HCT116 (cell line): ENCODE measurements around the gene GOLGA3. TPM values are rescaled to one million over a fixed set of nuclear protein-coding genes. Genes with fewer than 3 reads are reported as not detected.

ENCODE experiments used
- ATAC-seq: fragments of 200-7000 bp; cut with Tn5 transposase; 2 replicates; pipeline ENCODE4 v1.9.1; 2020; ENCODE audit warnings: mild to moderate bottlenecking, moderate library complexity
- Bru-seq: library from RNA; stranded (reverse); fragments of 400-500 nt; gene quantifications from one replicate; lab custom pipeline; 2021; lab: Mats Ljungman, UMichigan
- BruChase-seq, 2 experiments: library from RNA; stranded (reverse); fragments of 400-500 nt; gene quantifications; one replicate each; lab custom pipeline; 2021; lab: Mats Ljungman, UMichigan
- BruUV-seq: library from RNA; stranded (reverse); fragments of 400-500 nt; replicated peaks from 2 replicates; lab custom pipeline; 2021; lab: Mats Ljungman, UMichigan
- CTCF ChIA-PET: fragments of 300-600 bp; sonication (Branson Sonifier 250); formaldehyde crosslinking; loops from one replicate; lab custom pipeline; 2021; ENCODE audit warnings: antibody characterized with exemption; lab: Charles Lee
- POLR2A ChIA-PET: fragments of 300-600, 350-600 bp; sonication (Branson Sonifier 250); formaldehyde crosslinking; loops from one replicate; lab custom pipeline; 2021; ENCODE audit warnings: antibody characterized with exemption; lab: Charles Lee
- RAD21 ChIA-PET, 2 experiments: fragments of 300-600 bp; sonication (Branson Sonifier 250); formaldehyde crosslinking; loops; one replicate each; lab custom pipeline; 2023; ENCODE audit warnings: low total read pairs in 2 of 2; ENCODE audit not compliant: uncharacterized antibody in 2 of 2, unreplicated experiment in 2 of 2, low non-redundant PET in 1 of 2; lab: Charles Lee
- DNase-seq: peaks from one replicate; pipeline ENCODE4 v3.0.0-alpha.2; 2010; ENCODE audit warnings: low read depth, low spot score
- H2AFZ ChIP-seq: fragments of 200-600 bp; shearing (Covaris generic), sonication (generic); 2 replicates; pipeline ENCODE4 v1.6.1; 2017; ENCODE audit warnings: low read depth, mixed run types, mixed read lengths, antibody characterized with exemption, low read length; ENCODE audit not compliant: poor library complexity, severe bottlenecking
- H3K27ac ChIP-seq: 2 replicates; pipeline ENCODE4 v1.5.1; 2012; ENCODE audit warnings: low read depth, low read length
- H3K27me3 ChIP-seq: fragments of 200-600 bp; sonication (generic); 2 replicates; pipeline ENCODE4 v1.6.1; 2016; ENCODE audit warnings: mixed run types, low read length, mixed read lengths; ENCODE audit not compliant: insufficient read depth
- H3K36me3 ChIP-seq, 2 experiments: fragments of 200-500 bp in 1 of 2; fragments of 200-600 bp in 1 of 2; sonication (Bioruptor generic) in 1 of 2; sonication (generic) in 1 of 2; 2 replicates each; pipeline versions ENCODE4 v1.5.1 to v1.6.1; 2014 to 2016; ENCODE audit warnings: low read length in 2 of 2, inconsistent platforms in 1 of 2, mixed read lengths in 1 of 2, mixed run types in 1 of 2; ENCODE audit not compliant: insufficient read depth in 2 of 2, control insufficient read depth in 1 of 2
- H3K4me1 ChIP-seq, 2 experiments: fragments of 200-600 bp in 1 of 2; sonication (generic) in 1 of 2; 2 replicates each; pipeline versions ENCODE4 v1.5.1 to v1.6.1; 2012 to 2017; ENCODE audit warnings: low read length in 2 of 2, inconsistent platforms in 1 of 2, mild to moderate bottlenecking in 1 of 2, mixed read lengths in 1 of 2, mixed run types in 1 of 2, moderate library complexity in 1 of 2; ENCODE audit not compliant: insufficient read depth in 2 of 2, control insufficient read depth in 1 of 2
- H3K4me2 ChIP-seq: fragments of 200-600 bp; sonication (generic); 2 replicates; pipeline ENCODE4 v1.6.1; 2017; ENCODE audit warnings: mixed run types, low read length, mixed read lengths
- H3K4me3 ChIP-seq, 2 experiments: fragments of 200-600 bp in 1 of 2; sonication (generic) in 1 of 2; replicated peaks in 1 of 2; 2 replicates each; pipeline ENCODE4 v1.5.1; 2011 to 2016; ENCODE audit warnings: low read length in 2 of 2, control low read depth in 1 of 2, low read depth in 1 of 2, mild to moderate bottlenecking in 1 of 2, mixed read lengths in 1 of 2, mixed run types in 1 of 2
- H3K79me2 ChIP-seq: fragments of 200-600 bp; sonication (generic); 2 replicates; pipeline ENCODE4 v1.6.1; 2017; ENCODE audit warnings: mild to moderate bottlenecking, mixed run types, low read length, moderate library complexity, mixed read lengths; ENCODE audit not compliant: insufficient read depth
- H3K9ac ChIP-seq: fragments of 200-600 bp; sonication (generic); 2 replicates; pipeline ENCODE4 v1.6.1; 2016; ENCODE audit warnings: low read length, mixed read lengths
- H3K9me2 ChIP-seq: fragments of 200-600 bp; sonication (generic), shearing (Covaris generic); 2 replicates; pipeline ENCODE4 v1.6.1; 2017; ENCODE audit warnings: mixed run types, mild to moderate bottlenecking, moderate library complexity; ENCODE audit not compliant: insufficient read depth
- H3K9me3 ChIP-seq, 2 experiments: fragments of 200-500 bp in 1 of 2; fragments of 200-600 bp in 1 of 2; sonication (Bioruptor generic) in 1 of 2; sonication (generic) in 1 of 2; 2 replicates each; pipeline ENCODE4 v1.6.1; 2014 to 2017; ENCODE audit warnings: low read length in 2 of 2, mixed read lengths in 2 of 2, inconsistent platforms in 1 of 2, low read depth in 1 of 2, mild to moderate bottlenecking in 1 of 2, mixed run types in 1 of 2, moderate library complexity in 1 of 2; ENCODE audit not compliant: control insufficient read depth in 1 of 2, insufficient read depth in 1 of 2
- H4K20me1 ChIP-seq: fragments of 200-600 bp; sonication (generic), shearing (Covaris generic); 2 replicates; pipeline ENCODE4 v1.6.1; 2017; ENCODE audit warnings: mixed run types, mild to moderate bottlenecking, moderate library complexity; ENCODE audit not compliant: insufficient read depth
- CEBPB ChIP-seq: IDR thresholded peaks from 2 replicates; pipeline ENCODE4 v1.6.1; 2012; ENCODE audit warnings: low read depth
- FOSL1 ChIP-seq: IDR thresholded peaks from 2 replicates; pipeline ENCODE4 v1.6.1; 2012; ENCODE audit warnings: low read depth
- POLR2A ChIP-seq: IDR thresholded peaks from 2 replicates; pipeline ENCODE4 v1.7.0; 2011; ENCODE audit warnings: borderline replicate concordance; ENCODE audit not compliant: insufficient read depth, insufficient read length; ENCODE audit errors: extremely low read depth
- POLR2AphosphoS5 ChIP-seq: IDR thresholded peaks from 2 replicates; pipeline ENCODE4 v1.6.1; 2011; ENCODE audit warnings: mild to moderate bottlenecking, low read depth, low read length, moderate library complexity
- RAD21 ChIP-seq: IDR thresholded peaks from 2 replicates; pipeline ENCODE4 v1.6.1; 2012; ENCODE audit warnings: low read depth, mild to moderate bottlenecking
- SRF ChIP-seq: IDR thresholded peaks from 2 replicates; pipeline ENCODE4 v1.6.1; 2012; ENCODE audit warnings: low read depth
- TCF7L2 ChIP-seq: IDR thresholded peaks from 2 replicates; pipeline ENCODE4 v1.7.0; 2011; ENCODE audit warnings: borderline replicate concordance, inconsistent platforms; ENCODE audit not compliant: insufficient read depth, insufficient read length; ENCODE audit errors: extremely low read depth
- YY1 ChIP-seq: IDR thresholded peaks from 2 replicates; pipeline ENCODE4 v1.6.1; 2011; ENCODE audit warnings: low read length, low read depth, moderate library complexity, mild to moderate bottlenecking; ENCODE audit not compliant: insufficient replicate concordance; ENCODE audit errors: extremely low read depth
- ZFX ChIP-seq: fragments of 450-650 bp; IDR thresholded peaks from 2 replicates; pipeline ENCODE4 v1.6.1; 2017
- ZNF274 ChIP-seq: fragments of 200-500 bp; sonication (Bioruptor generic); IDR thresholded peaks from 2 replicates; pipeline ENCODE4 v1.6.1; 2014; ENCODE audit warnings: mild to moderate bottlenecking, low read depth, low read length, inconsistent platforms
- intact Hi-C: fragments of 100-400 bp; cut with micrococcal nuclease; formaldehyde crosslinking; loops from 2 replicates; pipeline ENCODE4 v1.10.0; 2022
- long read RNA-seq: library from polyadenylated mRNA; unstranded; transcript quantifications from one replicate; pipeline ENCODE4 v2.0.0, GENCODE V29; 2021; ENCODE audit not compliant: unreplicated experiment
- polyA plus RNA-seq: library from polyadenylated mRNA; unstranded; fragments of >200 nt; gene quantifications from 2 replicates; pipeline ENCODE4 v1.2.1, GENCODE V29; 2012; ENCODE audit warnings: missing spikeins
- total RNA-seq: library from RNA; stranded (reverse); gene quantifications from one replicate; pipeline ENCODE4 v1.2.1, GENCODE V29; 2021; ENCODE audit not compliant: unreplicated experiment
- TF ChIP-seq, protein P1 (sequence below): IDR thresholded peaks from 2 replicates; pipeline ENCODE4 v1.6.1; 2012
- TF ChIP-seq, protein P2 (sequence below), 3 experiments: fragments of 200-600 bp in 1 of 3; sonication (generic) in 1 of 3; IDR thresholded peaks in 2 of 3; conservative IDR thresholded peaks in 1 of 3; 2 replicates each; pipeline ENCODE4 v1.5.1; 2012 to 2017; ENCODE audit warnings: low read depth in 2 of 3, low read length in 2 of 3, antibody characterized with exemption in 1 of 3, borderline replicate concordance in 1 of 3, control low read depth in 1 of 3, mild to moderate bottlenecking in 1 of 3, mixed read lengths in 1 of 3, mixed run types in 1 of 3, moderate library complexity in 1 of 3; ENCODE audit not compliant: insufficient read depth in 1 of 3
- TF ChIP-seq, protein P3 (sequence below): IDR thresholded peaks from 2 replicates; pipeline ENCODE4 v1.6.1; 2012; ENCODE audit warnings: low read depth

The GOLGA3 gene, protein sequence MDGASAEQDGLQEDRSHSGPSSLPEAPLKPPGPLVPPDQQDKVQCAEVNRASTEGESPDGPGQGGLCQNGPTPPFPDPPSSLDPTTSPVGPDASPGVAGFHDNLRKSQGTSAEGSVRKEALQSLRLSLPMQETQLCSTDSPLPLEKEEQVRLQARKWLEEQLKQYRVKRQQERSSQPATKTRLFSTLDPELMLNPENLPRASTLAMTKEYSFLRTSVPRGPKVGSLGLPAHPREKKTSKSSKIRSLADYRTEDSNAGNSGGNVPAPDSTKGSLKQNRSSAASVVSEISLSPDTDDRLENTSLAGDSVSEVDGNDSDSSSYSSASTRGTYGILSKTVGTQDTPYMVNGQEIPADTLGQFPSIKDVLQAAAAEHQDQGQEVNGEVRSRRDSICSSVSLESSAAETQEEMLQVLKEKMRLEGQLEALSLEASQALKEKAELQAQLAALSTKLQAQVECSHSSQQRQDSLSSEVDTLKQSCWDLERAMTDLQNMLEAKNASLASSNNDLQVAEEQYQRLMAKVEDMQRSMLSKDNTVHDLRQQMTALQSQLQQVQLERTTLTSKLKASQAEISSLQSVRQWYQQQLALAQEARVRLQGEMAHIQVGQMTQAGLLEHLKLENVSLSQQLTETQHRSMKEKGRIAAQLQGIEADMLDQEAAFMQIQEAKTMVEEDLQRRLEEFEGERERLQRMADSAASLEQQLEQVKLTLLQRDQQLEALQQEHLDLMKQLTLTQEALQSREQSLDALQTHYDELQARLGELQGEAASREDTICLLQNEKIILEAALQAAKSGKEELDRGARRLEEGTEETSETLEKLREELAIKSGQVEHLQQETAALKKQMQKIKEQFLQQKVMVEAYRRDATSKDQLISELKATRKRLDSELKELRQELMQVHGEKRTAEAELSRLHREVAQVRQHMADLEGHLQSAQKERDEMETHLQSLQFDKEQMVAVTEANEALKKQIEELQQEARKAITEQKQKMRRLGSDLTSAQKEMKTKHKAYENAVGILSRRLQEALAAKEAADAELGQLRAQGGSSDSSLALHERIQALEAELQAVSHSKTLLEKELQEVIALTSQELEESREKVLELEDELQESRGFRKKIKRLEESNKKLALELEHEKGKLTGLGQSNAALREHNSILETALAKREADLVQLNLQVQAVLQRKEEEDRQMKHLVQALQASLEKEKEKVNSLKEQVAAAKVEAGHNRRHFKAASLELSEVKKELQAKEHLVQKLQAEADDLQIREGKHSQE (N-terminal part only)
- 35.1 TPM for total RNA-seq
- polyA plus RNA-seq = 12.2 and 17.0 TPM in 2 replicates
- percentile 73 among the genes with signal in this experiment for Bru-seq, nascent RNA
- BruChase-seq, experiment 1, labeled RNA remaining after a 6-hour chase = percentile 93 among the genes with signal in this experiment
- percentile 85 among the genes with signal in this experiment for BruChase-seq, experiment 2, labeled RNA remaining after a 2-hour chase
- long read RNA-seq, partial matches to known transcripts = 20 of 37 reads
- long read RNA-seq, other reads (novel, unspliced or antisense) = 17 of 37 reads

DNA sequence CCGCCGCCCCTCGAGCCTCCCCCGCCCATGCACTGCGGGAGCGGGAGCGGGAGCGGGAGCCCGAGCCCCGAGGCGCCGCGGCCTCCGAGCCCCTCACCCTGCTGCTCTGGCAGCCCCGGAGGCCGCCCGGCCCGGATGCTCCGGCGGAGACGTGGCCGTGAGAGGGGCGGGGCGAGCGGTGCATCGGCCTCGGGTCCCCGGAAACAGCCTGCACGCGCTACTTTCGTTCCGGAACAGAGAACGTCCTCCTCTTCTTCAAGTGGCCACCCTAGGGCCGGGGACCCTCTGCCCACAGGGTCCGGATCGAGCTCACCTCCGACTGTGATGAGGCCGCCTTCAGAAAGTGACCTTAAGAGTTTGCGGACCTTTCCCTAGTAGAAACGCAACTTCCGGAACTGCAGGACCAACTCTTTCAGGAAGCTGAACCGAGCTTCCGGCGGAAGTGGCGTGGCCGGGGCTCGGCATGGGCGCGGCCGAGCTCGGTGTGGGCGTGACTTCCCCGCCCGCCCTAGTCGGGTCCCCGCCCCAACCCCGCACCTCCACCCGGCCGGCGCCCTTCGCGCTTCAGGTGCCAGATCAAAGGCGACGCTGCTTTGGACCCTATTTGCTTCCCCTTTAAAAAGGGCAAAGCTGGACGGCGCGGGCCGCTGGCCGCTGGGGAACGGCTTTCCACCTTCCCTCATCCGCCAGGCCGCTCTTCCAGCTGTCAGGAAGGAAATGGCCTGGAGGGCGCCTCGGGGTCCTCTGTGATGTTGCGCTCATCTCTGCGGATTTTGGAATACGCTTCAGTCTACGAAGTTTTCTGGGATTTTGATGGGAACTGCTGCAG lies at the start of gene GOLGA3:
GOLGA3 (minus strand) TSS at position 164 of the 829 bp plus-strand sequence. CDS start 6,741 bp downstream, outside the sequence.
- Histone ChIP-seq H2AFZ (peak within 1 kb of the TSS; percentile 90), H3K4me1 (peaks cover 9 to 15% of the 10 kb centered on the region in 2 experiments; a peak in 3 of 4 replicates), H3K4me3 (peak within 1 kb of the TSS; percentile 98 to 99), H3K79me2 (peaks cover 44% of the 10 kb centered on the region), H3K27me3 (no peaks in the 10 kb centered on the region), H3K9me3 (no peaks in the 10 kb centered on the region), H3K4me2 (peak within 1 kb of the TSS; percentile 86), H3K9ac (peak within 1 kb of the TSS; percentile 83), H4K20me1 (no peaks in the 10 kb centered on the region), H3K27ac (peak within 1 kb of the TSS; percentile 90), H3K9me2 (no peaks in the 10 kb centered on the region), H3K36me3 (peaks cover 4 to 21% of the 10 kb centered on the region in 2 experiments; a peak in 3 of 4 replicates)
- ChIA-PET RAD21 (interaction anchor here in 1 of 2 experiments (0.7 kb wide), 1 partner anchor 27 kb away, joined by 3 read pairs; no protein-coding TSS in a partner anchor), CTCF (no interaction called here), POLR2A (no interaction called here)
- ATAC-seq (peak; percentile 94), DNase-seq (peak; percentile 94)
- intact Hi-C loops = loop anchor here (10.0 kb wide), 1 partner anchor 64 kb away; the partner anchor contains the start of gene ANKLE2
- no TSS peak for BruUV-seq
- TF ChIP-seq ZNF274 (no peak), CEBPB (no peak), POLR2AphosphoS5 (peak; percentile 66), ZFX (peak; percentile 76), YY1 (no peak), POLR2A (peak; percentile 27), SRF (peak; percentile 71), RAD21 (no peak), FOSL1 (no peak), TCF7L2 (peak; percentile 62)
- TF ChIP-seq, protein P1, sequence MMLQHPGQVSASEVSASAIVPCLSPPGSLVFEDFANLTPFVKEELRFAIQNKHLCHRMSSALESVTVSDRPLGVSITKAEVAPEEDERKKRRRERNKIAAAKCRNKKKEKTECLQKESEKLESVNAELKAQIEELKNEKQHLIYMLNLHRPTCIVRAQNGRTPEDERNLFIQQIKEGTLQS = no peak
- TF ChIP-seq, protein P2, sequence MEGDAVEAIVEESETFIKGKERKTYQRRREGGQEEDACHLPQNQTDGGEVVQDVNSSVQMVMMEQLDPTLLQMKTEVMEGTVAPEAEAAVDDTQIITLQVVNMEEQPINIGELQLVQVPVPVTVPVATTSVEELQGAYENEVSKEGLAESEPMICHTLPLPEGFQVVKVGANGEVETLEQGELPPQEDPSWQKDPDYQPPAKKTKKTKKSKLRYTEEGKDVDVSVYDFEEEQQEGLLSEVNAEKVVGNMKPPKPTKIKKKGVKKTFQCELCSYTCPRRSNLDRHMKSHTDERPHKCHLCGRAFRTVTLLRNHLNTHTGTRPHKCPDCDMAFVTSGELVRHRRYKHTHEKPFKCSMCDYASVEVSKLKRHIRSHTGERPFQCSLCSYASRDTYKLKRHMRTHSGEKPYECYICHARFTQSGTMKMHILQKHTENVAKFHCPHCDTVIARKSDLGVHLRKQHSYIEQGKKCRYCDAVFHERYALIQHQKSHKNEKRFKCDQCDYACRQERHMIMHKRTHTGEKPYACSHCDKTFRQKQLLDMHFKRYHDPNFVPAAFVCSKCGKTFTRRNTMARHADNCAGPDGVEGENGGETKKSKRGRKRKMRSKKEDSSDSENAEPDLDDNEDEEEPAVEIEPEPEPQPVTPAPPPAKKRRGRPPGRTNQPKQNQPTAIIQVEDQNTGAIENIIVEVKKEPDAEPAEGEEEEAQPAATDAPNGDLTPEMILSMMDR (IDR thresholded peaks at IDR 0.05 in 2 of 3, conservative IDR thresholded peaks at IDR 0.05 in 1 of 3; ENCODE audit: borderline replicate concordance in 1 of 3, insufficient read depth in 1 of 3, low read depth in 2 of 3, low read length in 2 of 3) = no peak
- TF ChIP-seq, protein P3, sequence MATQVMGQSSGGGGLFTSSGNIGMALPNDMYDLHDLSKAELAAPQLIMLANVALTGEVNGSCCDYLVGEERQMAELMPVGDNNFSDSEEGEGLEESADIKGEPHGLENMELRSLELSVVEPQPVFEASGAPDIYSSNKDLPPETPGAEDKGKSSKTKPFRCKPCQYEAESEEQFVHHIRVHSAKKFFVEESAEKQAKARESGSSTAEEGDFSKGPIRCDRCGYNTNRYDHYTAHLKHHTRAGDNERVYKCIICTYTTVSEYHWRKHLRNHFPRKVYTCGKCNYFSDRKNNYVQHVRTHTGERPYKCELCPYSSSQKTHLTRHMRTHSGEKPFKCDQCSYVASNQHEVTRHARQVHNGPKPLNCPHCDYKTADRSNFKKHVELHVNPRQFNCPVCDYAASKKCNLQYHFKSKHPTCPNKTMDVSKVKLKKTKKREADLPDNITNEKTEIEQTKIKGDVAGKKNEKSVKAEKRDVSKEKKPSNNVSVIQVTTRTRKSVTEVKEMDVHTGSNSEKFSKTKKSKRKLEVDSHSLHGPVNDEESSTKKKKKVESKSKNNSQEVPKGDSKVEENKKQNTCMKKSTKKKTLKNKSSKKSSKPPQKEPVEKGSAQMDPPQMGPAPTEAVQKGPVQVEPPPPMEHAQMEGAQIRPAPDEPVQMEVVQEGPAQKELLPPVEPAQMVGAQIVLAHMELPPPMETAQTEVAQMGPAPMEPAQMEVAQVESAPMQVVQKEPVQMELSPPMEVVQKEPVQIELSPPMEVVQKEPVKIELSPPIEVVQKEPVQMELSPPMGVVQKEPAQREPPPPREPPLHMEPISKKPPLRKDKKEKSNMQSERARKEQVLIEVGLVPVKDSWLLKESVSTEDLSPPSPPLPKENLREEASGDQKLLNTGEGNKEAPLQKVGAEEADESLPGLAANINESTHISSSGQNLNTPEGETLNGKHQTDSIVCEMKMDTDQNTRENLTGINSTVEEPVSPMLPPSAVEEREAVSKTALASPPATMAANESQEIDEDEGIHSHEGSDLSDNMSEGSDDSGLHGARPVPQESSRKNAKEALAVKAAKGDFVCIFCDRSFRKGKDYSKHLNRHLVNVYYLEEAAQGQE = no peak
